ENCODE measurements around the gene KRT31. TPM values are rescaled to one million over a fixed set of nuclear protein-coding genes. Genes with fewer than 3 reads are reported as not detected.

The KRT31 gene
- total and polyA plus RNA-seq, 2 of the 13 experiments (the other 11 are each of a cell fraction or from before 2014, with no cell fraction given), result 0.05 TPM; not detected in 1

DNA sequence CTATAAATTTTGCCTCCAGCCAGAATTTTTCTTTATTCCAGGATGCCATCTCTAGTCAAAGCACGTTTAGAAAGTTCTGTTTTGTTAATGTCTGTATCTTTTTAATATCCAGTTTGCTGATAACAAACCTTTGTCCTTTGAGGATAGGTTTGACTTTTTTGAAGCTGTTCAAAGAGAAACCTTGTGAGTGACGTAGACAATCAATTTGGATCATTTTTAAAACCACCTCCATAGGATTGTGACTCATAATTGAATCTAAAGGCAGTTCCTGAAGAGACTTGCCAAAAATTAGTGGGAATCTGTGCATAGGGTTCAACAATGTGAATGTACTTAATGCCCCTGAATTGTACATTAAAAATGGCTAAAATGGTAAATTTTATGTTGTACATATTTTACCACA is 5.9 kb downstream of the KRT31 start:
- CTCF ChIA-PET (ENCODE audit: low intra/inter-chr PET ratio, low total read pairs), result no interaction called here
- H3K9me3 ChIP-seq (ENCODE audit: low read length), result peaks cover 4% of the 10 kb centered on the region

DNA sequence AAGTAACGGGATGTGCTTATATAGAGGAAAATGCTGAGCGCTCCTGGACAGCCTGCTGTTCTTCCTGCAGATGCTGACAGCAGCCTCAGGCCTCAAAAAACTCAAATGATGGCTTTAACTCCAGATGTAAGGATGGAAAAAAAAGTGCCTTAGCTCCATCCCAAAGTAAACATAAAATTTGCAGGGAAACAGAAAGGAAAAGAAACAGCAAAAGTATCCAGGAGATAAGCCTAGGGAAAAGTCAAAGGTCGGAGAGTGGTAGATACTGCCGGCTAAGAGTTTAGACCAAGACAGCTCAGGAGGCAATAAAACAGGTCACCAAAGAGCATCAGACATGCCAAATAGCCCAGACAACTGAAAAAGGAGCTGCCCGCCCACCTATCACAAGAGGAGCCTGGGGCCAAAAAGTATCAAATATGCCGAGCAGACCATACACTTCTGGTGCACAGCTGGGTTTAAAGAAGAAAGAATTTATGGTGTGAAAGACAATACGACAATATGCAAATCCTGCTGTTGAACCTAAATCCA is 6.9 kb downstream of the KRT31 start:
- no peak overlapping the region for H3K4me3 ChIP-seq (replicated peaks in 1 of 3; ENCODE audit: insufficient read depth in 1 of 3, low read depth in 2 of 3, low read length in 3 of 3)
- no peaks in the 10 kb centered on the region for H4K20me1 ChIP-seq (ENCODE audit: insufficient read depth, low read length)
- H3K79me2 ChIP-seq (ENCODE audit: insufficient read depth, low read length), result no peaks in the 10 kb centered on the region
- H3K9ac ChIP-seq (ENCODE audit: insufficient read depth, low read depth, low read length), result no peak overlapping the region
- BruUV-seq (replicated peaks), result no TSS peak
- intact Hi-C loops (cut with micrococcal nuclease; ENCODE audit: unreplicated experiment), result no loop called here
- H3K36me3 ChIP-seq (replicated peaks in 1 of 2; ENCODE audit: control insufficient read depth in 1 of 2, insufficient read depth in 2 of 2, low read length in 2 of 2), result no peaks in the 10 kb centered on the region
- FAIRE-seq (no peak), DNase-seq (ENCODE audit: low spot score) (no peak), ATAC-seq (no peak)
- CTCF ChIA-PET (ENCODE audit: low intra/inter-chr PET ratio, low total read pairs), result no interaction called here
- in situ Hi-C loops (cut with HindIII; ENCODE audit: extremely low pct_ligation_motif_present, low pct_unique_long_range_greater_than_20kb), result no loop called here
- no peak overlapping the region for H3K4me2 ChIP-seq (ENCODE audit: low read depth, low read length)
- H2AFZ ChIP-seq (ENCODE audit: low read length), result no peak overlapping the region
- POLR2A ChIA-PET, result no interaction called here
- peaks cover 9% of the 10 kb centered on the region for H3K9me3 ChIP-seq (ENCODE audit: low read length)
- H3K27ac ChIP-seq (ENCODE audit: extremely low read length, insufficient read depth, low read length), result no peak overlapping the region
- peaks cover 2 to 11% of the 10 kb centered on the region in 2 experiments; a peak in 2 of 5 replicates for H3K27me3 ChIP-seq (ENCODE audit: control insufficient read depth in 1 of 2, insufficient read depth in 2 of 2, low read length in 2 of 2)
- TF ChIP-seq IKZF1 (IDR thresholded peaks at IDR 0.05) (no peak), ZNF382 (CRISPR knock-in tag; IDR thresholded peaks at IDR 0.05; ENCODE audit: borderline replicate concordance) (no peak)
- H3K4me1 ChIP-seq (ENCODE audit: insufficient read depth, low read length), result no peaks in the 10 kb centered on the region
- WGBS (ENCODE audit: low lambda C conversion rate), result 40% methylated on average over 7 of the region's 7 CpGs

More for the DNA sequence above, 5.9 kb downstream of the KRT31 start:
- no peak for FAIRE-seq
- no peak overlapping the region for H3K27ac ChIP-seq (ENCODE audit: extremely low read length, insufficient read depth, low read length)
- no peaks in the 10 kb centered on the region for H3K79me2 ChIP-seq (ENCODE audit: insufficient read depth, low read length)
- peak; percentile 79 for TF ChIP-seq CREB1 (IDR thresholded peaks at IDR 0.05)
- TF ChIP-seq CREB1 (CRISPR knock-in tag; IDR thresholded peaks at IDR 0.05), result no peak
- TF ChIP-seq KDM4B (CRISPR knock-in tag; IDR thresholded peaks at IDR 0.05), result no peak
- TF ChIP-seq ZBTB2 (CRISPR knock-in tag; IDR thresholded peaks at IDR 0.05; ENCODE audit: low read depth), result no peak
- no peak for TF ChIP-seq FOXC1 (CRISPR knock-in tag; IDR thresholded peaks at IDR 0.05; ENCODE audit: borderline replicate concordance)
- no peaks in the 10 kb centered on the region for H4K20me1 ChIP-seq (ENCODE audit: insufficient read depth, low read length)
- POLR2A ChIA-PET, result no interaction called here
- no peak overlapping the region for H3K4me2 ChIP-seq (ENCODE audit: low read depth, low read length)
- no peak overlapping the region for H3K4me3 ChIP-seq (replicated peaks in 1 of 3; ENCODE audit: insufficient read depth in 1 of 3, low read depth in 2 of 3, low read length in 3 of 3)
- no peaks in the 10 kb centered on the region for H3K36me3 ChIP-seq (replicated peaks in 1 of 2; ENCODE audit: control insufficient read depth in 1 of 2, insufficient read depth in 2 of 2, low read length in 2 of 2)
- ATAC-seq, result no peak
- in situ Hi-C loops (cut with HindIII; ENCODE audit: extremely low pct_ligation_motif_present, low pct_unique_long_range_greater_than_20kb), result no loop called here
- no TSS peak for BruUV-seq (replicated peaks)
- WGBS (ENCODE audit: low lambda C conversion rate), result 3% methylated on average over 2 of the region's 2 CpGs
- H2AFZ ChIP-seq (ENCODE audit: low read length), result no peak overlapping the region
- H3K27me3 ChIP-seq (ENCODE audit: control insufficient read depth in 1 of 2, insufficient read depth in 2 of 2, low read length in 2 of 2), result peaks cover 2 to 14% of the 10 kb centered on the region in 2 experiments; a peak in 2 of 5 replicates
- intact Hi-C loops (cut with micrococcal nuclease; ENCODE audit: unreplicated experiment), result no loop called here
- no peak overlapping the region for H3K9ac ChIP-seq (ENCODE audit: insufficient read depth, low read depth, low read length)
- no peaks in the 10 kb centered on the region for H3K4me1 ChIP-seq (ENCODE audit: insufficient read depth, low read length)
- no peak for DNase-seq (ENCODE audit: low spot score)
